HCT116 (cell line): ENCODE measurements around the gene SLC16A13. TPM values are rescaled to one million over a fixed set of nuclear protein-coding genes. Genes with fewer than 3 reads are reported as not detected.

ENCODE experiments used
- ATAC-seq: fragments of 200-7000 bp; cut with Tn5 transposase; 2 replicates; pipeline ENCODE4 v1.9.1; 2020; ENCODE audit warnings: mild to moderate bottlenecking, moderate library complexity
- BruUV-seq: library from RNA; stranded (reverse); fragments of 400-500 nt; replicated peaks from 2 replicates; lab custom pipeline; 2021; lab: Mats Ljungman, UMichigan
- CTCF ChIA-PET: fragments of 300-600 bp; sonication (Branson Sonifier 250); formaldehyde crosslinking; loops from one replicate; lab custom pipeline; 2021; ENCODE audit warnings: antibody characterized with exemption; lab: Charles Lee
- POLR2A ChIA-PET: fragments of 300-600, 350-600 bp; sonication (Branson Sonifier 250); formaldehyde crosslinking; loops from one replicate; lab custom pipeline; 2021; ENCODE audit warnings: antibody characterized with exemption; lab: Charles Lee
- RAD21 ChIA-PET, 2 experiments: fragments of 300-600 bp; sonication (Branson Sonifier 250); formaldehyde crosslinking; loops; one replicate each; lab custom pipeline; 2023; ENCODE audit warnings: low total read pairs in 2 of 2; ENCODE audit not compliant: uncharacterized antibody in 2 of 2, unreplicated experiment in 2 of 2, low non-redundant PET in 1 of 2; lab: Charles Lee
- DNase-seq: peaks from one replicate; pipeline ENCODE4 v3.0.0-alpha.2; 2010; ENCODE audit warnings: low read depth, low spot score
- H2AFZ ChIP-seq: fragments of 200-600 bp; shearing (Covaris generic), sonication (generic); 2 replicates; pipeline ENCODE4 v1.6.1; 2017; ENCODE audit warnings: low read depth, mixed run types, mixed read lengths, antibody characterized with exemption, low read length; ENCODE audit not compliant: poor library complexity, severe bottlenecking
- H3K27ac ChIP-seq: 2 replicates; pipeline ENCODE4 v1.5.1; 2012; ENCODE audit warnings: low read depth, low read length
- H3K27me3 ChIP-seq: fragments of 200-600 bp; sonication (generic); 2 replicates; pipeline ENCODE4 v1.6.1; 2016; ENCODE audit warnings: mixed run types, low read length, mixed read lengths; ENCODE audit not compliant: insufficient read depth
- H3K36me3 ChIP-seq, 2 experiments: fragments of 200-500 bp in 1 of 2; fragments of 200-600 bp in 1 of 2; sonication (Bioruptor generic) in 1 of 2; sonication (generic) in 1 of 2; 2 replicates each; pipeline versions ENCODE4 v1.5.1 to v1.6.1; 2014 to 2016; ENCODE audit warnings: low read length in 2 of 2, inconsistent platforms in 1 of 2, mixed read lengths in 1 of 2, mixed run types in 1 of 2; ENCODE audit not compliant: insufficient read depth in 2 of 2, control insufficient read depth in 1 of 2
- H3K4me1 ChIP-seq, 2 experiments: fragments of 200-600 bp in 1 of 2; sonication (generic) in 1 of 2; 2 replicates each; pipeline versions ENCODE4 v1.5.1 to v1.6.1; 2012 to 2017; ENCODE audit warnings: low read length in 2 of 2, inconsistent platforms in 1 of 2, mild to moderate bottlenecking in 1 of 2, mixed read lengths in 1 of 2, mixed run types in 1 of 2, moderate library complexity in 1 of 2; ENCODE audit not compliant: insufficient read depth in 2 of 2, control insufficient read depth in 1 of 2
- H3K4me2 ChIP-seq: fragments of 200-600 bp; sonication (generic); 2 replicates; pipeline ENCODE4 v1.6.1; 2017; ENCODE audit warnings: mixed run types, low read length, mixed read lengths
- H3K4me3 ChIP-seq, 2 experiments: fragments of 200-600 bp in 1 of 2; sonication (generic) in 1 of 2; replicated peaks in 1 of 2; 2 replicates each; pipeline ENCODE4 v1.5.1; 2011 to 2016; ENCODE audit warnings: low read length in 2 of 2, control low read depth in 1 of 2, low read depth in 1 of 2, mild to moderate bottlenecking in 1 of 2, mixed read lengths in 1 of 2, mixed run types in 1 of 2
- H3K79me2 ChIP-seq: fragments of 200-600 bp; sonication (generic); 2 replicates; pipeline ENCODE4 v1.6.1; 2017; ENCODE audit warnings: mild to moderate bottlenecking, mixed run types, low read length, moderate library complexity, mixed read lengths; ENCODE audit not compliant: insufficient read depth
- H3K9ac ChIP-seq: fragments of 200-600 bp; sonication (generic); 2 replicates; pipeline ENCODE4 v1.6.1; 2016; ENCODE audit warnings: low read length, mixed read lengths
- H3K9me2 ChIP-seq: fragments of 200-600 bp; sonication (generic), shearing (Covaris generic); 2 replicates; pipeline ENCODE4 v1.6.1; 2017; ENCODE audit warnings: mixed run types, mild to moderate bottlenecking, moderate library complexity; ENCODE audit not compliant: insufficient read depth
- H3K9me3 ChIP-seq, 2 experiments: fragments of 200-500 bp in 1 of 2; fragments of 200-600 bp in 1 of 2; sonication (Bioruptor generic) in 1 of 2; sonication (generic) in 1 of 2; 2 replicates each; pipeline ENCODE4 v1.6.1; 2014 to 2017; ENCODE audit warnings: low read length in 2 of 2, mixed read lengths in 2 of 2, inconsistent platforms in 1 of 2, low read depth in 1 of 2, mild to moderate bottlenecking in 1 of 2, mixed run types in 1 of 2, moderate library complexity in 1 of 2; ENCODE audit not compliant: control insufficient read depth in 1 of 2, insufficient read depth in 1 of 2
- H4K20me1 ChIP-seq: fragments of 200-600 bp; sonication (generic), shearing (Covaris generic); 2 replicates; pipeline ENCODE4 v1.6.1; 2017; ENCODE audit warnings: mixed run types, mild to moderate bottlenecking, moderate library complexity; ENCODE audit not compliant: insufficient read depth
- ATF3 ChIP-seq: IDR thresholded peaks from 2 replicates; pipeline ENCODE4 v1.6.1; 2012
- CTCF ChIP-seq, 3 experiments: fragments of 200-600 bp in 1 of 3; sonication (generic) in 1 of 3; IDR thresholded peaks in 2 of 3; conservative IDR thresholded peaks in 1 of 3; 2 replicates each; pipeline ENCODE4 v1.5.1; 2012 to 2017; ENCODE audit warnings: low read depth in 2 of 3, low read length in 2 of 3, antibody characterized with exemption in 1 of 3, borderline replicate concordance in 1 of 3, control low read depth in 1 of 3, mild to moderate bottlenecking in 1 of 3, mixed read lengths in 1 of 3, mixed run types in 1 of 3, moderate library complexity in 1 of 3; ENCODE audit not compliant: insufficient read depth in 1 of 3
- EGR1 ChIP-seq: IDR thresholded peaks from 2 replicates; pipeline ENCODE4 v1.6.1; 2012; ENCODE audit warnings: low read depth
- ELF1 ChIP-seq: IDR thresholded peaks from 2 replicates; pipeline ENCODE4 v1.6.1; 2012; ENCODE audit warnings: low read depth, borderline replicate concordance
- EZH2phosphoT487 ChIP-seq: fragments of 200-600 bp; IDR thresholded peaks from 2 replicates; pipeline ENCODE4 v1.6.1; 2018; ENCODE audit warnings: antibody characterized with exemption, borderline replicate concordance
- MAX ChIP-seq: IDR thresholded peaks from 2 replicates; pipeline ENCODE4 v1.6.1; 2012
- POLR2AphosphoS5 ChIP-seq: IDR thresholded peaks from 2 replicates; pipeline ENCODE4 v1.6.1; 2011; ENCODE audit warnings: mild to moderate bottlenecking, low read depth, low read length, moderate library complexity
- RAD21 ChIP-seq: IDR thresholded peaks from 2 replicates; pipeline ENCODE4 v1.6.1; 2012; ENCODE audit warnings: low read depth, mild to moderate bottlenecking
- REST ChIP-seq: IDR thresholded peaks from 2 replicates; pipeline ENCODE4 v1.6.1; 2012; ENCODE audit warnings: low read depth
- SP1 ChIP-seq: IDR thresholded peaks from 2 replicates; pipeline ENCODE4 v1.6.1; 2012; ENCODE audit warnings: low read depth
- TCF7L2 ChIP-seq: IDR thresholded peaks from 2 replicates; pipeline ENCODE4 v1.7.0; 2011; ENCODE audit warnings: borderline replicate concordance, inconsistent platforms; ENCODE audit not compliant: insufficient read depth, insufficient read length; ENCODE audit errors: extremely low read depth
- ZBTB33 ChIP-seq: IDR thresholded peaks from 2 replicates; pipeline ENCODE4 v1.6.1; 2011; ENCODE audit warnings: mild to moderate bottlenecking, low read length, moderate library complexity; ENCODE audit not compliant: insufficient replicate concordance; ENCODE audit errors: extremely low read depth
- ZFX ChIP-seq: fragments of 450-650 bp; IDR thresholded peaks from 2 replicates; pipeline ENCODE4 v1.6.1; 2017
- intact Hi-C: fragments of 100-400 bp; cut with micrococcal nuclease; formaldehyde crosslinking; loops from 2 replicates; pipeline ENCODE4 v1.10.0; 2022
- total RNA-seq: library from RNA; stranded (reverse); gene quantifications from one replicate; pipeline ENCODE4 v1.2.1, GENCODE V29; 2021; ENCODE audit not compliant: unreplicated experiment

SLC16A13 gene
- total RNA-seq, 1 experiment from 2014 or later = 6.8 TPM

- DNase-seq (no peak), ATAC-seq (no peak)
- Histone ChIP-seq H3K9me2 (no peaks in the 10 kb centered on the region), H4K20me1 (no peaks in the 10 kb centered on the region), H2AFZ (no peak overlapping the region), H3K27ac (no peak overlapping the region), H3K9me3 (no peaks in the 10 kb centered on the region), H3K4me2 (no peak overlapping the region), H3K9ac (no peak overlapping the region), H3K4me3 (no peak overlapping the region), H3K36me3 (no peaks in the 10 kb centered on the region), H3K79me2 (peaks cover 10% of the 10 kb centered on the region), H3K4me1 (peaks cover 10 to 47% of the 10 kb centered on the region in 2 experiments; a peak in 3 of 4 replicates), H3K27me3 (no peaks in the 10 kb centered on the region)
- CTCF ChIA-PET = no interaction called here
- TF ChIP-seq POLR2AphosphoS5 = no peak
- TF ChIP-seq ZFX = no peak
- TF ChIP-seq ZBTB33 = no peak
- TF ChIP-seq ATF3 = no peak
- no peak for TF ChIP-seq CTCF (IDR thresholded peaks at IDR 0.05 in 2 of 3, conservative IDR thresholded peaks at IDR 0.05 in 1 of 3; ENCODE audit: borderline replicate concordance in 1 of 3, insufficient read depth in 1 of 3, low read depth in 2 of 3, low read length in 2 of 3)
- no peak for TF ChIP-seq TCF7L2
- TF ChIP-seq RAD21 = no peak
- no peak for TF ChIP-seq ELF1
- TF ChIP-seq MAX = no peak
- TF ChIP-seq SP1 = no peak
- TF ChIP-seq REST = no peak
- TF ChIP-seq EGR1 = no peak
- no peak for TF ChIP-seq EZH2phosphoT487
- intact Hi-C loops = no loop called here
- BruUV-seq = no TSS peak
- RAD21 ChIA-PET = interaction anchor here in 1 of 2 experiments (0.7 kb wide), 1 partner anchor 173 kb away, joined by 7 read pairs; no protein-coding TSS in a partner anchor
- POLR2A ChIA-PET = interaction anchor here (0.6 kb wide), 1 partner anchor 182 kb away, joined by 3 read pairs; no protein-coding TSS in a partner anchor
Observed at GRCh38 chr17:7018331-7018964, 17.4 kb upstream of the SLC16A13 start.
